Heart right ventricle (tissue), 16 donors: ENCODE data around the gene RAC2. TPM values are rescaled to one million over a fixed set of nuclear protein-coding genes. Genes with fewer than 3 reads are reported as not detected.

Experiments
- ATAC-seq, 8 donors: fragments of 200-7000 bp; cut with Tn5 transposase; one replicate each; pipeline ENCODE4 v1.9.1; 2020; ENCODE audit warnings: mild to moderate bottlenecking in 8 of 8, moderate library complexity in 8 of 8, moderate number of reproducible peaks in 1 of 8
- DNase-seq, 2 donors: peaks; one replicate each; pipeline ENCODE4 v3.0.0-alpha.2; 2020
- H3K27ac ChIP-seq, 10 donors: fragments of 200-600 bp; sonication (generic) in 2 of 10; one replicate each; pipeline versions ENCODE4 v1.5.0 to v1.8.0; 2020 to 2022; ENCODE audit warnings: mild to moderate bottlenecking in 3 of 10
- H3K27me3 ChIP-seq, 7 donors: fragments of 200-600 bp; one replicate each; pipeline ENCODE4 v1.8.0; 2021 to 2022; ENCODE audit warnings: mild to moderate bottlenecking in 2 of 7
- H3K36me3 ChIP-seq, 9 donors: fragments of 200-600 bp; sonication (generic) in 1 of 9; one replicate each; pipeline versions ENCODE4 v1.5.0 to v1.8.0; 2020 to 2022; ENCODE audit warnings: mild to moderate bottlenecking in 2 of 9
- H3K4me1 ChIP-seq, 9 donors: fragments of 200-600 bp; sonication (generic) in 1 of 9; one replicate each; pipeline versions ENCODE4 v1.5.0 to v1.8.0; 2020 to 2022; ENCODE audit warnings: mild to moderate bottlenecking in 4 of 9
- H3K4me3 ChIP-seq, 10 donors: fragments of 200-600 bp; sonication (generic) in 2 of 10; one replicate each; pipeline versions ENCODE4 v1.5.0 to v1.8.0; 2020 to 2022; ENCODE audit warnings: mild to moderate bottlenecking in 7 of 10, moderate library complexity in 2 of 10
- H3K9me3 ChIP-seq, 11 donors: fragments of 200-600 bp in 10 of 11; sonication (generic) in 2 of 11; one replicate each; pipeline versions ENCODE4 v1.5.0 to v1.8.0; 2013 to 2022; ENCODE audit warnings: mild to moderate bottlenecking in 2 of 11, control low read depth in 1 of 11, moderate library complexity in 1 of 11
- WGBS, 2 donors: extraction: QIAGEN DNeasy Blood & Tissue Kit; methylation state at CpG; one replicate each; pipeline ENCODE4 v1.1.7; 2013; ENCODE audit warnings: inconsistent platforms in 1 of 2; 5-methylcytosine and 5-hydroxymethylcytosine counted together
- intact Hi-C, 10 donors: fragments of 100-400 bp; cut with DNase I; formaldehyde crosslinking; loops; one replicate each; pipeline versions ENCODE4 v1.11.1 to v1.14.2; 2022
- polyA plus RNA-seq, 2 donors: library from polyadenylated mRNA; stranded (reverse); fragments of 200-250 nt; gene quantifications; one replicate each; pipeline ENCODE4 v1.2.3, GENCODE V29; 2013
- total RNA-seq, 10 donors: library from RNA; stranded (reverse); fragmentation: NEBNext Ultra II Directional in 3 of 10; extraction: Animal tissue kit (Norgen Biotek cat#: 25700) in 3 of 10; gene quantifications; one replicate each; pipeline versions ENCODE4 v1.2.1 to v1.2.4, GENCODE V29; 2021 to 2023
- TF ChIP-seq, protein P1 (sequence below), 9 donors: fragments of 200-600 bp; sonication (generic) in 2 of 9; IDR thresholded peaks; one replicate each; pipeline versions ENCODE4 v1.5.0 to v1.8.0; 2021 to 2022; ENCODE audit warnings: antibody characterized with exemption in 9 of 9, mild to moderate bottlenecking in 5 of 9, moderate library complexity in 1 of 9
- donor health status: Arrhythmogenic right ventricular cardiomyopathy.
- donor health status: ischemic (EF 13 %, LVEDD 7.1; RV severe dilation, severe dysfunction).
- donor health status: healthy with polysubstance abuse.
- donor health status: DM: no; HTN: yes; CAD: no.
- donor health status: DM: no; HTN: no; CAD: no.
- donor health status: ischemic (EF 25% LVEDD 6.9; RV normal size, moderate dysfunction).
- donor health status: ischemic (EF 25% LVEDD 5.7; RV mildly dilated, moderate dysfunction).
- donor health status: healthy.
- donor health status: DM: yes; HTN: yes; CAD: no.
- donor health status: Ischemic cardiomyopathy.
- donor health status: ischemic (EF 35%, LVEDD 5.7; RV mildly dilated, moderate dysfunction).
- donor health status: nonischemic (EF 11% LVEDD 7.7; RV severe dilation, severe dysfunction).
- donor health status: DM: yes; HTN: yes; CAD: no.
- donor health status: PGD.
- donor health status: ischemic (EF 29% LVEDD 5.4; RV normal size, mild dysfunction).
- donor health status: nonischemic (EF 23%, LVEDD 6.1; RV moderate dilation, normal function).

RAC2 gene
- total and polyA plus RNA-seq, 12 donors = 1.1 to 37.1 (median 3.5) TPM

GRCh38 chr22:37259540-37260029, 15.5 kb upstream of the RAC2 start:
- Histone ChIP-seq H3K4me3 (no peak overlapping the region), H3K9me3 (peaks cover 0 to 15% (median 10%) of the 10 kb centered on the region in 11 donors), H3K27ac (no peak overlapping the region), H3K4me1 (peaks cover 0 to 24% (median 0%) of the 10 kb centered on the region in 9 donors), H3K27me3 (peaks cover 0 to 87% (median 76%) of the 10 kb centered on the region in 7 donors), H3K36me3 (no peaks in the 10 kb centered on the region)
- intact Hi-C loops = loop anchor here in 3 of 10 donors (2.0 to 10.0 kb wide), 4 partner anchors 93 to 198 kb away; no protein-coding TSS in a partner anchor
- 5 to 7% methylated on average over 23 of the region's 23 CpGs for WGBS, 2 donors
- no peak for DNase-seq
- peak in 4 of 8 donors; percentile 29 to 50 (median 43) for ATAC-seq
- TF ChIP-seq, protein P1, sequence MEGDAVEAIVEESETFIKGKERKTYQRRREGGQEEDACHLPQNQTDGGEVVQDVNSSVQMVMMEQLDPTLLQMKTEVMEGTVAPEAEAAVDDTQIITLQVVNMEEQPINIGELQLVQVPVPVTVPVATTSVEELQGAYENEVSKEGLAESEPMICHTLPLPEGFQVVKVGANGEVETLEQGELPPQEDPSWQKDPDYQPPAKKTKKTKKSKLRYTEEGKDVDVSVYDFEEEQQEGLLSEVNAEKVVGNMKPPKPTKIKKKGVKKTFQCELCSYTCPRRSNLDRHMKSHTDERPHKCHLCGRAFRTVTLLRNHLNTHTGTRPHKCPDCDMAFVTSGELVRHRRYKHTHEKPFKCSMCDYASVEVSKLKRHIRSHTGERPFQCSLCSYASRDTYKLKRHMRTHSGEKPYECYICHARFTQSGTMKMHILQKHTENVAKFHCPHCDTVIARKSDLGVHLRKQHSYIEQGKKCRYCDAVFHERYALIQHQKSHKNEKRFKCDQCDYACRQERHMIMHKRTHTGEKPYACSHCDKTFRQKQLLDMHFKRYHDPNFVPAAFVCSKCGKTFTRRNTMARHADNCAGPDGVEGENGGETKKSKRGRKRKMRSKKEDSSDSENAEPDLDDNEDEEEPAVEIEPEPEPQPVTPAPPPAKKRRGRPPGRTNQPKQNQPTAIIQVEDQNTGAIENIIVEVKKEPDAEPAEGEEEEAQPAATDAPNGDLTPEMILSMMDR (IDR thresholded peaks at IDR 0.05) = peak in 6 of 9 donors; percentile 24 to 50 (median 43)

- peaks cover 0 to 8% (median 3%) of the 10 kb centered on the region in 11 donors for H3K9me3 ChIP-seq
- H3K36me3 ChIP-seq = no peaks in the 10 kb centered on the region
- WGBS, 2 donors = 73 to 74% methylated on average over 14 of the region's 14 CpGs
- DNase-seq = no peak
- H3K27me3 ChIP-seq = peaks cover 0 to 90% (median 83%) of the 10 kb centered on the region in 7 donors
- H3K27ac ChIP-seq = no peak overlapping the region
- intact Hi-C loops = no loop called here
- ATAC-seq = no peak
- peaks cover 0 to 24% (median 0%) of the 10 kb centered on the region in 9 donors for H3K4me1 ChIP-seq
- TF ChIP-seq, protein P1 (IDR thresholded peaks at IDR 0.05) = no peak
- H3K4me3 ChIP-seq = no peak overlapping the region
Measured at GRCh38 chr22:37258753-37259401, 14.8 kb upstream of the RAC2 start.

DNA sequence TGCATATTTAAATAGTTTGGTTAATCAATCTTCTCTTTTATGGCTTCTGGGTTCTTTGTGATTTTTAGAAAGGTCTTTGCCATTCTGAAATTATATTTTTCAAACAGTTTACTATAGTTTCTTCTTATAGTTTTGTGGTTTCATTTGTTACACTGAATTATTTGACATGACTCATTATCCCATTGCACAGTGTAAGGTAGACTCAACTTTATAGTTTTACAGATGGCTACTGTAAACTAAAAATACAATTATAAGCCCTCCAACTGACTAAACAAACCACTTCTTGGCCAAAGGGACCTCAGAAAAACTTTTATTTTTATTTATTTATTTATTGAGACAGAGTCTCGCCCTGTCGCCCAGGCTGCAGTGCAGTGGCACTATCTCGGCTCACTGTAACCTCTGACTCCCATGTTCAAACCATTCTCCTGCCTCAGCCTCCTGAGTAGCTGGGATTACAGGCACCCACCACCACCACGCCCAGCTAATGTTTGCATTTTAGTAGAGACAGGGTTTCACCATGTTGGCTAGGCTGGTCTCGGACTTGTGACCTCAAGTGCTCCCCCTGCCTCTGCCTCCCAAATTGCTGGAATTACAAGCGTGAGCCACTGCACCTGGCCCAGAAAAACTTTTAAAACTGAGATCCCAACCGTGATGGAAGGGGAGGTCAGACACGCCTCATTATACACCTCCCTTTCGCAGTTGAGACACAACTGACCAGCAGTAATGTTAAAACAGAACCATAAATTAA, 14.1 kb upstream of the RAC2 start:
- H3K4me1 ChIP-seq = peaks cover 0 to 24% (median 0%) of the 10 kb centered on the region in 9 donors
- intact Hi-C loops = no loop called here
- H3K36me3 ChIP-seq = no peaks in the 10 kb centered on the region
- DNase-seq = no peak
- H3K9me3 ChIP-seq = peaks cover 0 to under 1% (median 0%) of the 10 kb centered on the region in 11 donors
- H3K27me3 ChIP-seq = peaks cover 0 to 97% (median 89%) of the 10 kb centered on the region in 7 donors
- WGBS, 2 donors = 88 to 92% methylated on average over 9 of the region's 9 CpGs
- TF ChIP-seq, protein P1 (IDR thresholded peaks at IDR 0.05) = no peak
- ATAC-seq = no peak
- H3K4me3 ChIP-seq = no peak overlapping the region
- H3K27ac ChIP-seq = no peak overlapping the region

- Histone ChIP-seq H3K4me1 (peaks cover 0 to 24% (median 0%) of the 10 kb centered on the region in 9 donors), H3K9me3 (no peaks in the 10 kb centered on the region), H3K27ac (no peak overlapping the region), H3K4me3 (no peak overlapping the region), H3K36me3 (no peaks in the 10 kb centered on the region), H3K27me3 (peaks cover 0 to 97% (median 82%) of the 10 kb centered on the region in 7 donors)
- DNase-seq (no peak), ATAC-seq (no peak)
- WGBS, 2 donors = 60 to 64% methylated on average over 10 of the region's 10 CpGs
- intact Hi-C loops = no loop called here
- TF ChIP-seq, protein P1 (IDR thresholded peaks at IDR 0.05) = no peak
Measured at GRCh38 chr22:37256075-37256726, 12.1 kb upstream of the RAC2 start.
